GM12878 (cell line): ENCODE measurements around the gene VTA1. TPM values are rescaled to one million over a fixed set of nuclear protein-coding genes. Genes with fewer than 3 reads are reported as not detected.

ENCODE experiments used
- ATAC-seq: fragments of 200-7000 bp; cut with Tn5 transposase; 3 replicates; pipeline ENCODE4 v1.9.1; 2020; ENCODE audit warnings: mild to moderate bottlenecking, moderate library complexity
- BruUV-seq: library from RNA; stranded (reverse); fragments of 400-500 nt; replicated peaks from 2 replicates; lab custom pipeline; 2021; lab: Mats Ljungman, UMichigan
- CTCF ChIA-PET: fragments of 300-600 bp; sonication (Branson Sonifier 250); formaldehyde crosslinking; extraction: SDS; loops from one replicate; lab custom pipeline; 2021; ENCODE audit warnings: inconsistent platforms; lab: Yijun Ruan, JAX
- POLR2A ChIA-PET: fragments of 350-600 bp; formaldehyde crosslinking; extraction: SDS; loops from one replicate; lab custom pipeline; 2021; ENCODE audit warnings: inconsistent platforms; lab: Charles Lee
- RAD21 ChIA-PET: fragments of 300-600 bp; sonication (Branson Sonifier 250); formaldehyde crosslinking; loops from one replicate; lab custom pipeline; 2023; ENCODE audit warnings: antibody characterized with exemption; ENCODE audit not compliant: unreplicated experiment; lab: Charles Lee
- SMC1A ChIA-PET: fragments of 300-600 bp; sonication (Branson Sonifier 250); formaldehyde crosslinking; loops from one replicate; lab custom pipeline; 2023; ENCODE audit not compliant: unreplicated experiment, uncharacterized antibody; lab: Charles Lee
- DNase-seq: peaks from one replicate; pipeline ENCODE4 v3.0.0-alpha.2; 2011; ENCODE audit warnings: low read depth, low spot score
- FAIRE-seq: peaks from 3 replicates; lab custom pipeline; 2011; peaks lifted over from hg19 to GRCh38; lab: Jason Lieb, UNC
- H2AFZ ChIP-seq: 2 replicates; pipeline ENCODE4 v1.6.0; 2011; ENCODE audit warnings: low read depth, low read length, control low read depth; ENCODE audit not compliant: control insufficient read depth
- H3K27ac ChIP-seq: 2 replicates; pipeline ENCODE4 v1.5.1; 2011; ENCODE audit warnings: control low read depth; ENCODE audit not compliant: control insufficient read depth, insufficient read depth
- H3K27me3 ChIP-seq, 2 experiments: replicated peaks in 1 of 2; 2 replicates each; pipeline versions ENCODE4 v1.6.0 to v1.6.1; 2011; ENCODE audit warnings: low read length in 1 of 2; ENCODE audit not compliant: control insufficient read depth in 2 of 2, insufficient read depth in 2 of 2
- H3K36me3 ChIP-seq, 2 experiments: 2 replicates each; pipeline ENCODE4 v1.5.1; 2011; ENCODE audit warnings: low read length in 1 of 2; ENCODE audit not compliant: control insufficient read depth in 2 of 2, insufficient read depth in 2 of 2
- H3K4me1 ChIP-seq: 2 replicates; pipeline ENCODE4 v1.6.1; 2011; ENCODE audit warnings: mild to moderate bottlenecking, low read length, moderate library complexity, mixed read lengths; ENCODE audit not compliant: control insufficient read depth, insufficient read depth
- H3K4me2 ChIP-seq: 2 replicates; pipeline ENCODE4 v1.6.0; 2011; ENCODE audit warnings: control low read depth; ENCODE audit not compliant: control insufficient read depth, insufficient read depth
- H3K4me3 ChIP-seq: fragments of 200-600 bp; sonication (generic); 2 replicates; pipeline ENCODE4 v1.5.1; 2016
- H3K79me2 ChIP-seq: 2 replicates; pipeline ENCODE4 v1.6.0; 2011; ENCODE audit warnings: low read length; ENCODE audit not compliant: control insufficient read depth, insufficient read depth
- H3K9ac ChIP-seq: 2 replicates; pipeline ENCODE4 v1.8.0; 2011; ENCODE audit warnings: low read length, control low read depth, mixed read lengths; ENCODE audit not compliant: control insufficient read depth, insufficient read depth
- H3K9me3 ChIP-seq: replicated peaks from 3 replicates; pipeline ENCODE4 v1.5.1; 2011; ENCODE audit warnings: mild to moderate bottlenecking, low read length; ENCODE audit not compliant: control insufficient read depth, insufficient read depth
- H4K20me1 ChIP-seq: 2 replicates; pipeline ENCODE4 v1.6.0; 2011; ENCODE audit not compliant: control insufficient read depth, insufficient read depth
- DPF2 ChIP-seq: fragments of 450-650 bp; IDR thresholded peaks from 2 replicates; pipeline ENCODE4 v1.6.1; 2017; ENCODE audit warnings: mild to moderate bottlenecking
- GABPA ChIP-seq: IDR thresholded peaks from 2 replicates; pipeline ENCODE4 v1.6.1; 2014; ENCODE audit warnings: antibody characterized with exemption, low read depth, mild to moderate bottlenecking, inconsistent platforms
- IRF5 ChIP-seq: fragments of 450-650 bp; IDR thresholded peaks from 2 replicates; pipeline ENCODE4 v1.6.1; 2017; ENCODE audit warnings: borderline replicate concordance
- MYC ChIP-seq: IDR thresholded peaks from 2 replicates; pipeline ENCODE4 v1.6.1; 2011; ENCODE audit warnings: mild to moderate bottlenecking, low read length, moderate library complexity, inconsistent platforms; ENCODE audit not compliant: insufficient read depth, insufficient replicate concordance, insufficient read length, severe bottlenecking
- NFYA ChIP-seq: IDR thresholded peaks from 2 replicates; pipeline ENCODE4 v1.6.1; 2011; ENCODE audit warnings: low read depth, mild to moderate bottlenecking, low read length, improper control_type of control experiment, borderline replicate concordance
- STAT1 ChIP-seq: fragments of 450-650 bp; conservative IDR thresholded peaks from 2 replicates; pipeline ENCODE4 v1.6.1; 2014; ENCODE audit warnings: antibody characterized with exemption, mild to moderate bottlenecking
- ZBTB11 ChIP-seq: fragments of 450-650 bp; formaldehyde crosslinking; IDR thresholded peaks from 2 replicates; pipeline ENCODE4 v1.5.0; 2022; ENCODE audit warnings: mild to moderate bottlenecking, missing genetic modification characterization
- ZBTB33 ChIP-seq: fragments of 450-650 bp; IDR thresholded peaks from 2 replicates; pipeline ENCODE4 v1.6.1; 2017; ENCODE audit warnings: mild to moderate bottlenecking
- ZZZ3 ChIP-seq: IDR thresholded peaks from 2 replicates; pipeline ENCODE4 v1.6.1; 2011; ENCODE audit warnings: low read depth; ENCODE audit not compliant: control insufficient read depth, insufficient read length
- in situ Hi-C: fragments of 300-500 bp; cut with MboI; formaldehyde crosslinking; loops from 9 replicates; pipeline ENCODE4 v1.14.3; 2018; ENCODE audit warnings: mixed read lengths
- intact Hi-C: fragments of 100-400 bp; cut with micrococcal nuclease; formaldehyde crosslinking; loops from one replicate; pipeline ENCODE4 v1.14.2; 2022; ENCODE audit not compliant: unreplicated experiment
- polyA plus RNA-seq, 11 experiments: library from polyadenylated mRNA; depleted of rRNA in 4 of 11; unstranded in 6 of 11; stranded (reverse) in 5 of 11; fragments of >200 nt; fragmentation: Nextera tagmentation in 4 of 11; fragmentation: Illumina TruSeq in 1 of 11; extraction: Ambion mirVana in 4 of 11; extraction: Trizol in 1 of 11; gene quantifications; 1 replicate in 1 of 11; 2 replicates in 10 of 11; pipeline versions ENCODE4 v1.2.1 to v1.2.3, GENCODE V29; 2011 to 2016; ENCODE audit warnings: inconsistent platforms in 2 of 11, missing spikeins in 2 of 11, low read depth in 1 of 11
- total RNA-seq, 4 experiments: library from RNA; depleted of rRNA in 3 of 4; stranded (reverse); fragments of >200 nt in 3 of 4; fragmentation: Illumina TruSeq in 1 of 4; extraction: Trizol in 1 of 4; gene quantifications; 2 replicates each; pipeline versions ENCODE4 v1.2.1 to v1.2.3, GENCODE V29; 2013 to 2021

The VTA1 gene
- total and polyA plus RNA-seq, 10 of the 15 experiments (the other 5 are each of a cell fraction or from before 2014, with no cell fraction given), result 48.3 to 126 (median 90.7) TPM

GRCh38 chr6:142171351-142171750 lies 24.3 kb downstream of the VTA1 start:
- Histone ChIP-seq H3K27me3 (no peaks in the 10 kb centered on the region), H3K79me2 (no peaks in the 10 kb centered on the region), H3K36me3 (peaks cover 4 to 5% of the 10 kb centered on the region in 2 experiments), H3K4me3 (no peak overlapping the region), H2AFZ (no peak overlapping the region), H3K27ac (no peak overlapping the region), H3K4me1 (no peaks in the 10 kb centered on the region), H3K4me2 (no peak overlapping the region), H3K9ac (no peak overlapping the region), H4K20me1 (no peaks in the 10 kb centered on the region), H3K9me3 (no peaks in the 10 kb centered on the region)
- intact Hi-C loops, result no loop called here
- ChIA-PET CTCF (interaction anchor here (2.3 kb wide), 1 partner anchor 21 kb away, joined by 6 read pairs; no protein-coding TSS in a partner anchor), SMC1A (interaction anchor here (1.2 kb wide), 1 partner anchor 14 kb away, joined by 3 read pairs; no protein-coding TSS in a partner anchor), POLR2A (interaction anchor here (0.8 kb wide), 1 partner anchor 15 kb away, joined by 3 read pairs; no protein-coding TSS in a partner anchor), RAD21 (no interaction called here)
- no peak for ATAC-seq
- no peak for FAIRE-seq
- BruUV-seq, result no TSS peak
- in situ Hi-C loops, result no loop called here
- no peak for TF ChIP-seq DPF2
- no peak for DNase-seq

- in situ Hi-C loops (no loop called here), intact Hi-C loops (no loop called here)
- peaks cover 2 to 9% of the 10 kb centered on the region in 2 experiments; a peak in 3 of 4 replicates for H3K36me3 ChIP-seq
- ATAC-seq (no peak), FAIRE-seq (no peak), DNase-seq (no peak)
- H2AFZ ChIP-seq, result no peak overlapping the region
- no peak overlapping the region for H3K4me3 ChIP-seq
- H3K9me3 ChIP-seq, result no peaks in the 10 kb centered on the region; the same call in 2 of the 3 replicates
- no peak overlapping the region for H3K9ac ChIP-seq
- H3K27ac ChIP-seq, result no peak overlapping the region
- SMC1A ChIA-PET, result interaction anchor here (1.2 kb wide), 1 partner anchor 15 kb away, joined by 3 read pairs; no protein-coding TSS in a partner anchor
- RAD21 ChIA-PET, result no interaction called here
- no peaks in the 10 kb centered on the region for H4K20me1 ChIP-seq
- BruUV-seq, result TSS peak; percentile 12
- CTCF ChIA-PET, result interaction anchor here (1.5 kb wide), 1 partner anchor 35 kb away, joined by 5 read pairs; no protein-coding TSS in a partner anchor
- H3K79me2 ChIP-seq, result no peaks in the 10 kb centered on the region
- POLR2A ChIA-PET, result no interaction called here
- H3K27me3 ChIP-seq, result no peaks in the 10 kb centered on the region
- H3K4me2 ChIP-seq, result no peak overlapping the region
- no peaks in the 10 kb centered on the region for H3K4me1 ChIP-seq
- TF ChIP-seq ZBTB11 (no peak), STAT1 (no peak), GABPA (no peak), IRF5 (no peak), NFYA (no peak), MYC (no peak), ZZZ3 (no peak), ZBTB33 (no peak)
These were observed 25.7 kb downstream of the VTA1 start for GRCh38 chr6:142172758-142173157.
